Glomerular visceral epithelial cell (primary cell): Measurements from ENCODE around the gene TIMM29.

Experiments used
- DNase-seq: peaks from one replicate; pipeline ENCODE4 v3.0.0-alpha.2; 2016; ENCODE audit errors: extremely low spot score

Gene TIMM29

GRCh38 chr19:10928563-10929401 lies at the start of gene TIMM29, which contains the start of gene YIPF2:
Gene TIMM29 (plus strand): TSS chr19:10928811. CDS start chr19:10928823, 12 bp downstream.
Gene YIPF2 (minus strand): TSS chr19:10928639. CDS start chr19:10928410, 229 bp downstream.
- DNase-seq, result peak; percentile 99

DNA sequence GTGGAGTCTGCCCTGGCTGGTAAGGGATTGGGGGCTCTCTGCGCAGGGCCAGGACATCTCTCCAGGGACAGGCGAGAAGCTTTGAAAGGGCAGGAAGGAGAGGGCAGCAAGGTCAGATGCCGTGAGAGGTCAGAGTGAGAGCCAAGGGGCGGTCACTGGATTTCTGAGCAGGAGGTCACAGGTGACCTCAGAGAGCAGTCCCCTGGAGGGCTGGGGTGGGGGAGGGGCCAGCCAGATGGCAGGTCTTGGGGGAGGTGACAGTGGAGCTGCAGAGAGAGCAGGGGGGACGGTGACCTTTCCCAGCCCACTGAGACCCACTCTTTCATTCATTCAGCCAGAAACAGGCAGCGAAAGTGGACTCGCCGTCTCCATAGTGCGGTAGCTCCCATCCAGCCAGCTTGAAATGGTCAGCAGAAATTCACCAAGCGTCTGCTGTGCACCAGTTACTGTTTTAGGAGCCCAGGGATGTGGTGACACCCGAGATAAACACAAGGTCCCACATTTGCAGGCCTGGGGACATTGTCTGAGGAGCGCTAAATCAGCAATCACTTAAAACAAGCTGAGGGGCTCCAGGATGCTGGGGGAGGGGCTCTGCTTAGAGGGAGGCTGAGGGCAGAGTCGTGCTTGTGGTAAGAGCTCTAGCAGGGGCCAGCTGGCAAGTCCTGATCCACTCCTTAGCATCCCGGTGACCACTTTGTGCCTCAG lies 47.1 kb upstream of the TIMM29 start:
- DNase-seq, result no peak

- no peak for DNase-seq
Observed at GRCh38 chr19:10882108-10882457, 46.5 kb upstream of the TIMM29 start.

GRCh38 chr19:10884274-10884673 lies 44.3 kb upstream of the TIMM29 start:
- DNase-seq, result no peak

DNA sequence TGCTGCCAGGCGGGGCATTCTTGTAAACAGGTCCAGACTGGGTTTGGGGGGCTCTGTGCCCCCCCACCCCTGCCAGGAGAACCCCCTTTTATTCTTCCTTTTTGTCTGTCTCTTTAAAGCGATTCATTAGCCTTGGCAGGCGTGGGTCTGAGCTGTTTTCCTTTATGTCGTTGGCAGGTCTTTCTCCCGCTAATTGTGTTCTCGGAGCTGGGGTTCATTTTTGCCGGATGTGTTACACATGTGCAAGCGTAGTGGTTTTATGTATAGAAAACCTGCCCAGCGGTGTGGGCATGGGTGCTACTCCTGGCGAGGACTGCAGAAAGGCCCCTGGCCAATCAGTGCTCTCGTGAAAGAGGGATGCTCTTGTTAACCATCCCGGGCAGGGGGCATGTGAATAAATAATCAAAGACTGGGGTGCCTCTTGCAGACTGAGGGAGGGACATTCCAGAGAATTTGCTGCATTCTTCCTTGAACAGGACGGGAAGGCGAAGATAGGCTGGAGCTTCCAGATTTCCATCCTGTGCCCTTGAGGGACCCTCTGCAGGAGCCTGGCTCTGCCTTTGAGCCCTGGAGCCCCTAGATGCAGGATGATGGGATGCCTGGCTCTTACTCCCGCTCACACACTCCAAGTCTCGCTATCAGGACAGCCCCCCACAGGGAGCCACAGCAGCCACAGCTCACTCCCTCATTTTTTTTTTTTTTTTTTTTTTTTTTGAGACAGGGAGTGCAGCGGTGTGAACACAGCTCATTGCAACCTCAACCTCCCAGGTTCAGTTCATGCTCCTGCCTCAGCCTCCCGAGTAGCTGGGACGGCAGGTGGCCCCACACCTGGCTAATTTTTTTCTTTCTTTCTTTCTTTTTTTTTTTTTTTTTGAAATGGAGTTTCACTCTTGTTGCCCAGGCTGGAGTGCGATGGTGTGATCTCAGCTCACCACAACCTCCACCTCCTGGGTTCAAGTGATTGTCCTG lies 43.1 kb upstream of the TIMM29 start:
- DNase-seq, result no peak

GRCh38 chr19:10887616-10888367 lies 40.8 kb upstream of the TIMM29 start:
- DNase-seq, result no peak

DNA sequence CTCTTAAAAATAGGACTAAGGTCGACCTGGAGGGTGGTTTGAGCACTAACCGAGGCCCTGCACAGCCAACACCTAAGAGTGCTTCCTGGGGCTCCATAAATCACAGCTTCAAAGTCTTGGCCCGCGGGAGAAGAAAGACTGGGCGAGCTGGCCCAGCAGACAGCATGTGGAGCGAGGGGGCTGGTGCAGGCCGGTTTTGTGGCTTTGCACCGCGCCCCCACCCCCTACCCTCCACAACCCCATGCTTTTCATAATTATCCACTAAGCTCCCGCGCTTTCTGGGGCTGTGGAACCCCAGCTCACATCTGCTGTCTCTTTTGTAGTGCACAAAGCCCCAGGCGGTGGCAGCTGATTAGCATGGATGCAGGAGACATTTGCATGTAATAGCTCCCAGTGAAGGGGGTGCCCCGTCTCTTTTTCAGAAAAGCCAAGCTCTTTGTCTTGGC lies 40.2 kb upstream of the TIMM29 start:
- DNase-seq, result no peak

DNA sequence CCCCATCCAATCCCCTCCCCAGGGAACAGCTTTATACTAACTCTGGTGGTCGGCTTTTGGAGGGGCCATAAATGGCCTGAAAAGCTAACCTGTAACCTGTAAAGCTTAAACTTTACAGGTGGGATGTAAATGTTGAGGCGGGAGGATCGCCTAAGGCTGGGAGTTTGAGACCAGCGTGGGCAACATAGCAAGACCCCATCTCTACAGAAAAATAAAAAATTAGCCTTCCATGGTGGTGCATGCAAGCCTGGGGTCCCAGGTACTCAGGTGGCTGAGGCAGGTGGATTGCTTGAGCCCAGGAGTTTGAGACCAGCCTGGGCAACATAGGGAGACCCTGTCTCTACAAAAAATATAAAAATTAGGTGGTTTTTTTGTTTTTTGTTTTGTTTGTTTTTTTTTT lies 38.7 kb upstream of the TIMM29 start:
- DNase-seq, result no peak

- DNase-seq, result no peak
Observed at GRCh38 chr19:10891405-10892086, 37.1 kb upstream of the TIMM29 start.

GRCh38 chr19:10892256-10892655 lies 36.4 kb upstream of the TIMM29 start:
- no peak for DNase-seq

DNA sequence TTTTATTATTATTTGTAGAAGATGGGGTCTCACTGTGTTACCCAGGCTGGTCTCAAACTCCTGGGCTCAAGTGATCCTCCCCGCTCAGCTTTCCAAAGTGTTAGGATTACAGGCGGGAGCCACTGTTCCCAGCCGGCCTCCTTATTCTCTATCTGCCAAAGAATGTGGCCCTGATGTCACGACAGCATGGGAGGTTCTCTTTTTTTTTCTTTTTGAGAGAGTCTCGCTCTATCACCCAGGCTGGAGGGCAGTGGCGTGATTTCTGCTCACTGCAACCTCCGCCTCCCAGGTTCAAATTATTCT lies 33.7 kb upstream of the TIMM29 start:
- no peak for DNase-seq

- DNase-seq, result no peak
Observed at GRCh38 chr19:10895363-10895762, 33.2 kb upstream of the TIMM29 start.

- no peak for DNase-seq
Observed at GRCh38 chr19:10895920-10896319, 32.7 kb upstream of the TIMM29 start.

- no peak for DNase-seq
Observed at GRCh38 chr19:10896851-10897526, 31.6 kb upstream of the TIMM29 start.

DNA sequence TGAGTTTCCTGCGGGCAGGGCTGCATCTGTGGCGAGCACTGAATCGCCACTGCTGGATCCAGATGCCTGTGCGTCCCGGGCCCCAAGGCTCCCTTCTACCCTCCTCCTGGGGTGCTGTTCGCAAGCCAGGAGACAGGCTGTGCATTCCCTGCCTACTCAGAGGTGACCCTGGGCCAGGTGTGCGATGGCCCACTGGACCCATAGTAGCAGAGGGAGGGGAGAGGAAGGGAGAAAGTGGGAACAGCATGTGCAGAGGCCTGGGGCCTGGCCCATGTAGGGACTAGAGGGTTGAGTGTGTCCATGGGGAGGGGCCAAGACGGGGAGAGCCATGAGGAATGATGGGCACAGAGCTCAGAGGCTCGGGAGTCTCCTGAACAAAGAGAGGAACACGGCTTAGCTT lies 30.0 kb upstream of the TIMM29 start:
- DNase-seq, result no peak

DNA sequence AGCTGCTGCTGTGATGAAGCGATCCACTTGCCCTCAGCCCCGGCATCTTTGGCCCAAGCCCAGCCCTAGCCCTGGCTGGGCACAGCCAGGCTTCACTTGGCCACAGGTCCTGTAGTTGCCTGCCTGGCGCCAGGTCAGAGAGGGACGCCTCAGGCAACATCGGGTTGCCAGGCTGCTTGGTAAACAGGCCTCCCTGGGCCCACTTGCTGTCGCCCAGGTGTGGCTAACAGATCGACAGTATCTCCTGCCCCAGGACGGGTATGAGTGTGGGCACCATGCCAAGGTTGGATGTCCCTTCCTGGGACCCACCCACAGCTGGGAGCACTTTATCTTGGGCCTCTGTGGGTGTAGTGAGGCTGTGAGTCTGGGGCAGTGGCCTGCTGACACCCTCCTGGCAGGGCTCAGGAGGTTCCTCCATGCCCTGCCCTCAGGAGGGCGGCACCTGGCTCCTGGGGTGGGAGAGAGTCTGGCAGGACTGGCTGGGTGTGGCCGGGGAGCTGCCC lies 29.4 kb upstream of the TIMM29 start:
- DNase-seq, result no peak

DNA sequence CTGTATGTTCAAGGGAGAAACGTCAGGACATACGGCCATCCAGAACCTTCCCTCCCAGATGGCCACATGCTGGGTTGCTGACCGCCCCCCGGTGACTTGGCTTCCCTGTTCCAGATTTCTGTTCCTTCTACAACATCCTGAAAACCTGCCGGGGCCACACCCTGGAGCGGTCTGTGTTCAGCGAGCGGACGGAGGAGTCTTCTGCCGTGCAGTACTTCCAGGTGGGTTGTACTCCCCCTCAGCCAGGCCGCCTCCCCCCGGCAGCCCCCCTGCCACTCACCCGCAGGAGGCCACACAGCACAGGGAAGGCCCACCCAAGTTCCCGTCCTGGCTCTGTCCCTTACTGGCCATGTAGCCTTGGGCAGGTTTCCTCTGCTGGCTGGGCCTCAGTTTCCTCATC lies 20.7 kb upstream of the TIMM29 start:
- no peak for DNase-seq

DNA sequence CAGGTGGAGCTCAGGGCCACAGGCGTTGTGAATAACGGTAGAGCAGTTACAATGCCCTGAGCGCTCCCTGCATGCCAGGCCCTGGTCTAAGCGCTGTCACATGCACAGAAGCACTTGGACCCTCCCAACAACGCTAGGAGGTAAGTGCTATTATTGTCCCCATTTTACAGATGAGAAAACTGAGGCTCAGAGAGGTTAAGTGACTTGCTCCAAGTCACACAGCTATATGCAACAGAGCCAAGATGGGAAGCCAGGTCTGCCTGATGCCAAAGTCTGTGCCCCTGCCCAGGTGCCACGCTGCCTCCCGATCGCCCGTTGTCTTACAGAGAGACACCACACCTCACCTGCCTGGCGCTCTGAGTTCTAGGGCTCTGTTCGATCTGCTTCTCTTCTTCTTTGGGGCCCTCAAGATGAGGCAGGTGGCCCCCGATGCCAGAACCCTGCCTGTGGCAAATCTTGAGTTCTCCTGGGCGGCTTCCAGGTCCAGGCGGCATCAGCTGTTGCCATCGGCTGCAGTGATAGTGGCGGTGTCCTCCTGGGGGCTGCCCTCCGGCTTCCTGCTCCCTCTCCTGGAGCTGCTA lies 20.1 kb upstream of the TIMM29 start:
- no peak for DNase-seq

- DNase-seq, result no peak
Observed at GRCh38 chr19:10911579-10912363, 16.8 kb upstream of the TIMM29 start.
